IPS-20b (cell line): ENCODE results near the gene PNPLA7.
"Not testable (repeated sequence)": the region's sequence is repeated elsewhere in the genome, so short reads cannot be mapped to it uniquely, and the experiment has no call there.

ENCODE experiments used
- H3K27ac ChIP-seq: one replicate; pipeline ENCODE4 v1.5.1; 2013; ENCODE audit warnings: low read length
- H3K27me3 ChIP-seq: 2 replicates; pipeline ENCODE4 v1.6.1; 2013; ENCODE audit warnings: mild to moderate bottlenecking, low read length, inconsistent platforms; ENCODE audit not compliant: insufficient read depth
- H3K36me3 ChIP-seq: 2 replicates; pipeline ENCODE4 v1.6.1; 2013; ENCODE audit warnings: low read depth, mild to moderate bottlenecking, inconsistent platforms, low read length, moderate library complexity; ENCODE audit not compliant: insufficient read depth
- H3K4me1 ChIP-seq: 2 replicates; pipeline ENCODE4 v1.6.1; 2013; ENCODE audit warnings: mild to moderate bottlenecking, control low read depth, inconsistent platforms, low read length, moderate library complexity; ENCODE audit not compliant: insufficient read depth
- H3K4me3 ChIP-seq: 2 replicates; pipeline ENCODE4 v1.5.1; 2013; ENCODE audit warnings: mild to moderate bottlenecking, low read length, inconsistent platforms
- H3K9ac ChIP-seq: 2 replicates; pipeline ENCODE4 v1.6.1; 2013; ENCODE audit warnings: low read depth, mild to moderate bottlenecking, inconsistent platforms, low read length, moderate library complexity
- H3K9me3 ChIP-seq: 2 replicates; pipeline ENCODE4 v1.6.1; 2013; ENCODE audit warnings: mild to moderate bottlenecking, low read depth, low read length, inconsistent platforms; ENCODE audit not compliant: insufficient read depth

PNPLA7 gene

GRCh38 chr9:137570566-137570965 is 20.4 kb upstream of the PNPLA7 start:
- H3K27ac ChIP-seq = no peak overlapping the region
- peaks cover 43% of the 10 kb centered on the region for H3K36me3 ChIP-seq
- no peaks in the 10 kb centered on the region for H3K4me1 ChIP-seq
- H3K9ac ChIP-seq = no peak overlapping the region
- no peak overlapping the region for H3K4me3 ChIP-seq
- H3K9me3 ChIP-seq = no peaks in the 10 kb centered on the region
- no peaks in the 10 kb centered on the region for H3K27me3 ChIP-seq

- no peaks in the 10 kb centered on the region for H3K27me3 ChIP-seq
- no peak overlapping the region for H3K4me3 ChIP-seq
- H3K36me3 ChIP-seq = peaks cover 37% of the 10 kb centered on the region
- no peak overlapping the region for H3K9ac ChIP-seq
- H3K4me1 ChIP-seq = no peaks in the 10 kb centered on the region
- H3K27ac ChIP-seq = no peak overlapping the region
- H3K9me3 ChIP-seq = no peaks in the 10 kb centered on the region
Measured at GRCh38 chr9:137569609-137570203, 19.5 kb upstream of the PNPLA7 start.

- H3K4me1 ChIP-seq, H3K27me3 ChIP-seq, H3K4me3 ChIP-seq, H3K9me3 ChIP-seq, H3K9ac ChIP-seq, H3K27ac ChIP-seq: not testable (repeated sequence)
- peaks cover 39% of the 10 kb centered on the region for H3K36me3 ChIP-seq
Measured at GRCh38 chr9:137568445-137568844, 18.2 kb upstream of the PNPLA7 start.

GRCh38 chr9:137564817-137565411 is 14.7 kb upstream of the PNPLA7 start:
- Histone ChIP-seq H3K9me3 (no peaks in the 10 kb centered on the region), H3K27ac (no peak overlapping the region), H3K27me3 (no peaks in the 10 kb centered on the region), H3K9ac (no peak overlapping the region), H3K4me1 (no peaks in the 10 kb centered on the region), H3K36me3 (peaks cover 38% of the 10 kb centered on the region), H3K4me3 (no peak overlapping the region)

- H3K36me3 ChIP-seq = peaks cover 41% of the 10 kb centered on the region
- no peaks in the 10 kb centered on the region for H3K4me1 ChIP-seq
- H3K27me3 ChIP-seq = no peaks in the 10 kb centered on the region
- H3K9ac ChIP-seq = no peak overlapping the region
- H3K27ac ChIP-seq = no peak overlapping the region
- H3K9me3 ChIP-seq = no peaks in the 10 kb centered on the region
- no peak overlapping the region for H3K4me3 ChIP-seq
Measured at GRCh38 chr9:137564134-137564533, 13.9 kb upstream of the PNPLA7 start.

- Histone ChIP-seq H3K36me3 (peaks cover 54% of the 10 kb centered on the region), H3K9me3 (no peaks in the 10 kb centered on the region), H3K4me3 (no peak overlapping the region), H3K4me1 (no peaks in the 10 kb centered on the region), H3K9ac (no peak overlapping the region), H3K27ac (no peak overlapping the region), H3K27me3 (no peaks in the 10 kb centered on the region)
Measured at GRCh38 chr9:137558127-137558526, 7.9 kb upstream of the PNPLA7 start.

- no peaks in the 10 kb centered on the region for H3K9me3 ChIP-seq
- H3K9ac ChIP-seq = no peak overlapping the region
- no peaks in the 10 kb centered on the region for H3K27me3 ChIP-seq
- H3K4me1 ChIP-seq = no peaks in the 10 kb centered on the region
- H3K36me3 ChIP-seq = peaks cover 43% of the 10 kb centered on the region
- H3K27ac ChIP-seq = no peak overlapping the region
- H3K4me3 ChIP-seq = no peak overlapping the region
Measured at GRCh38 chr9:137556069-137556838, 6.1 kb upstream of the PNPLA7 start.

- Histone ChIP-seq H3K27me3 (no peaks in the 10 kb centered on the region), H3K9ac (no peak overlapping the region), H3K9me3 (no peaks in the 10 kb centered on the region), H3K36me3 (peaks cover 43% of the 10 kb centered on the region), H3K4me1 (no peaks in the 10 kb centered on the region), H3K27ac (no peak overlapping the region), H3K4me3 (no peak overlapping the region)
Measured at GRCh38 chr9:137555179-137555578, 5.0 kb upstream of the PNPLA7 start.

- H3K36me3 ChIP-seq = peaks cover 34% of the 10 kb centered on the region
- H3K27ac ChIP-seq = no peak overlapping the region
- no peaks in the 10 kb centered on the region for H3K27me3 ChIP-seq
- no peaks in the 10 kb centered on the region for H3K4me1 ChIP-seq
- H3K9ac ChIP-seq = no peak overlapping the region
- H3K9me3 ChIP-seq = no peaks in the 10 kb centered on the region
- H3K4me3 ChIP-seq = no peak overlapping the region
Measured at GRCh38 chr9:137554349-137554748, 4.1 kb upstream of the PNPLA7 start.

- peaks cover 34% of the 10 kb centered on the region for H3K36me3 ChIP-seq
- not testable (repeated sequence) for H3K27ac ChIP-seq, H3K4me3 ChIP-seq, H3K9me3 ChIP-seq, H3K9ac ChIP-seq, H3K4me1 ChIP-seq, H3K27me3 ChIP-seq
Measured at GRCh38 chr9:137553654-137554053, 3.5 kb upstream of the PNPLA7 start.

GRCh38 chr9:137552022-137552768 is 2.0 kb upstream of the PNPLA7 start:
- Histone ChIP-seq H3K9ac (peak overlapping the region; percentile 74; the same call in 1 of the 2 replicates), H3K9me3 (no peaks in the 10 kb centered on the region), H3K4me1 (no peaks in the 10 kb centered on the region), H3K27me3 (no peaks in the 10 kb centered on the region), H3K27ac (peak overlapping the region; percentile 54), H3K36me3 (peaks cover 25% of the 10 kb centered on the region), H3K4me3 (peak overlapping the region; percentile 90)
